Rectal smooth muscle tissue (tissue), 1 donor: ENCODE results near the gene HEATR5A.
"Not testable (repeated sequence)": the region's sequence is repeated elsewhere in the genome, so short reads cannot be mapped to it uniquely, and the experiment has no call there.

ENCODE experiments used
- H3K27ac ChIP-seq: one replicate; pipeline ENCODE4 v1.7.0; 2013; ENCODE audit warnings: low read depth, low read length, inconsistent platforms
- H3K27me3 ChIP-seq: one replicate; pipeline ENCODE4 v1.7.0; 2013; ENCODE audit warnings: low read length; ENCODE audit not compliant: control insufficient read depth, insufficient read depth
- H3K36me3 ChIP-seq: one replicate; pipeline ENCODE4 v1.7.0; 2013; ENCODE audit warnings: low read length; ENCODE audit not compliant: control insufficient read depth, insufficient read depth
- H3K4me1 ChIP-seq: one replicate; pipeline ENCODE4 v1.7.0; 2013; ENCODE audit warnings: low read length; ENCODE audit not compliant: control insufficient read depth, insufficient read depth
- H3K4me3 ChIP-seq: one replicate; pipeline ENCODE4 v1.7.0; 2013; ENCODE audit warnings: low read length
- H3K9ac ChIP-seq: one replicate; pipeline ENCODE4 v1.7.0; 2013; ENCODE audit warnings: low read length

HEATR5A gene

GRCh38 chr14:31441273-31442111, 21.1 kb upstream of the HEATR5A start:
- H3K4me1 ChIP-seq: no peaks in the 10 kb centered on the region
- no peaks in the 10 kb centered on the region for H3K27me3 ChIP-seq
- no peaks in the 10 kb centered on the region for H3K36me3 ChIP-seq
- H3K9ac ChIP-seq: no peak overlapping the region
- no peak overlapping the region for H3K4me3 ChIP-seq
- H3K27ac ChIP-seq: no peak overlapping the region

GRCh38 chr14:31440280-31440679, 19.9 kb upstream of the HEATR5A start:
- Histone ChIP-seq H3K4me1 (no peaks in the 10 kb centered on the region), H3K36me3 (no peaks in the 10 kb centered on the region), H3K4me3 (no peak overlapping the region), H3K9ac (no peak overlapping the region), H3K27me3 (no peaks in the 10 kb centered on the region), H3K27ac (no peak overlapping the region)

DNA sequence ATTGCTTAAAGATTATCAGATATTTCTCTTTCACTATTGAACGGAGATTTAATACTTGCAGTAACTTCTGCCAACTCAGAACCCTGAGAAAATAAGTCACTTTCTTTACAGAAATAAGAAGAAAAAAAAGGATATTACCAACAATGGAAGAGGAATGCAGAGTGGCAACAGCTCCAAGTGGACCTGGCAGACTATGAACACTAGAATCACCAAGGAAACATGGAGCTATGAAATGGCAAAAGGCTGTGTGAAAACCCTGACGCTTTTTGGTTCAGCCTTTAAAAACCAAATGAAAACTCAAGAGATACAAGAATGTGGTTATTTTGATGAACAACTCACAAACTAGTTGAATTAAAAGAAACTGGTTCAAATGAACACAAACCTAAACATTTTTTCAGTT, 19.2 kb upstream of the HEATR5A start:
- H3K9ac ChIP-seq: no peak overlapping the region
- no peaks in the 10 kb centered on the region for H3K4me1 ChIP-seq
- no peak overlapping the region for H3K27ac ChIP-seq
- H3K27me3 ChIP-seq: no peaks in the 10 kb centered on the region
- no peak overlapping the region for H3K4me3 ChIP-seq
- H3K36me3 ChIP-seq: no peaks in the 10 kb centered on the region

- H3K4me3 ChIP-seq, H3K27ac ChIP-seq, H3K4me1 ChIP-seq, H3K36me3 ChIP-seq, H3K27me3 ChIP-seq, H3K9ac ChIP-seq: not testable (repeated sequence)
Measured at GRCh38 chr14:31437045-31437691, 16.8 kb upstream of the HEATR5A start.

- H3K4me3 ChIP-seq: no peak overlapping the region
- no peak overlapping the region for H3K9ac ChIP-seq
- no peaks in the 10 kb centered on the region for H3K27me3 ChIP-seq
- peak overlapping the region; percentile 33 for H3K27ac ChIP-seq
- no peaks in the 10 kb centered on the region for H3K4me1 ChIP-seq
- no peaks in the 10 kb centered on the region for H3K36me3 ChIP-seq
Measured at GRCh38 chr14:31435276-31435675, 14.9 kb upstream of the HEATR5A start.

- Histone ChIP-seq H3K36me3 (no peaks in the 10 kb centered on the region), H3K27ac (no peak overlapping the region), H3K4me1 (no peaks in the 10 kb centered on the region), H3K27me3 (no peaks in the 10 kb centered on the region), H3K4me3 (no peak overlapping the region), H3K9ac (no peak overlapping the region)
Measured at GRCh38 chr14:31430634-31431264, 10.4 kb upstream of the HEATR5A start.

- Histone ChIP-seq H3K27ac (no peak overlapping the region), H3K36me3 (no peaks in the 10 kb centered on the region), H3K4me3 (no peak overlapping the region), H3K4me1 (no peaks in the 10 kb centered on the region), H3K9ac (no peak overlapping the region), H3K27me3 (no peaks in the 10 kb centered on the region)
Measured at GRCh38 chr14:31429791-31430190, 9.4 kb upstream of the HEATR5A start.

DNA sequence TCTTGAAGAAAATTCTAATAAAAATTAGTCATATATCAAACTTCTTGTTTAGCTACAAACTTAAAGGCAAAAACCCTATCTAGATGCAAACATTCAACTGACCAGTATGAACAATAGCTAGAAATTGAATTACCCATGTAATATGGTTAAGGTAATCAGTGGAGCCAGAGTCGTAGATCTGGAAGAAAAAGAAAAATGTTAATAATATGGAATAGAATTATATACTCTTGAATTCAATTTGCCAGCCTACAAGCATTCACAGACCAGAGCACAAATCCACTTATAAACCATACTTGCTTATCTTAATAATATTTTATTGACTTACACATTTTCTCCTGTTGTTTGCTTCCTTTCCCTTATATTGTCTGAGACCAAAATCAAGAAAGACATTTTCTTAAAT, 7.7 kb upstream of the HEATR5A start:
- no peaks in the 10 kb centered on the region for H3K27me3 ChIP-seq
- no peaks in the 10 kb centered on the region for H3K4me1 ChIP-seq
- H3K27ac ChIP-seq: no peak overlapping the region
- no peak overlapping the region for H3K4me3 ChIP-seq
- H3K36me3 ChIP-seq: no peaks in the 10 kb centered on the region
- no peak overlapping the region for H3K9ac ChIP-seq

- Histone ChIP-seq H3K4me3 (no peak overlapping the region), H3K27me3 (no peaks in the 10 kb centered on the region), H3K4me1 (no peaks in the 10 kb centered on the region), H3K27ac (no peak overlapping the region), H3K9ac (no peak overlapping the region), H3K36me3 (no peaks in the 10 kb centered on the region)
Measured at GRCh38 chr14:31426663-31427062, 6.3 kb upstream of the HEATR5A start.

- Histone ChIP-seq H3K9ac (no peak overlapping the region), H3K4me3 (no peak overlapping the region), H3K27ac (no peak overlapping the region), H3K36me3 (no peaks in the 10 kb centered on the region), H3K27me3 (no peaks in the 10 kb centered on the region), H3K4me1 (no peaks in the 10 kb centered on the region)
Measured at GRCh38 chr14:31425905-31426304, 5.6 kb upstream of the HEATR5A start.

DNA sequence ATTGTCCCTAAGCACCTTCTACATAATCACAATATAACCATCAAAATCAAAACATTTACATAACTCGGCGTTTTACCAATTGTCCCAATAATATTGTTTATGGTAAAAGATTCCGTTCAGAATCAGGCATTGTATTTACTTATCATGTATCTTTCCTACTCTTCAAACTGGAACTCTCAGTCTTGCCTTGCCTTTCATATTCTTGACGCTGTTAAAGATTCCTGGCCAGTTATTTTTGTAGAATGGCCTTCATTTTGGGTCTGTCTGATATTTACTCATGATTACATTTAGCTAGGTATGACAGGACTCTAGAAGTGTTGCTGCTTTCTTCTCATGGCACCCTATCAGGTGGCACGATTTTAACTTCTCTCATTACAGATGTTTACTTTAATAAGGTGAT, 850 bp upstream of the HEATR5A start:
- Histone ChIP-seq H3K4me1 (peaks cover 8% of the 10 kb centered on the region), H3K4me3 (no peak overlapping the region), H3K27ac (peak overlapping the region; percentile 54), H3K36me3 (no peaks in the 10 kb centered on the region), H3K27me3 (no peaks in the 10 kb centered on the region), H3K9ac (no peak overlapping the region)

GRCh38 chr14:31419967-31420318, 407 bp downstream of the HEATR5A start:
- H3K27me3 ChIP-seq: no peaks in the 10 kb centered on the region
- peak overlapping the region; percentile 63 for H3K27ac ChIP-seq
- peak overlapping the region; percentile 75 for H3K4me3 ChIP-seq
- no peaks in the 10 kb centered on the region for H3K36me3 ChIP-seq
- peak overlapping the region; percentile 87 for H3K9ac ChIP-seq
- H3K4me1 ChIP-seq: peaks cover 8% of the 10 kb centered on the region
